ENCODE results near the gene ERBB2. TPM values are rescaled to one million over a fixed set of nuclear protein-coding genes. Genes with fewer than 3 reads are reported as not detected.
A peak's percentile ranks its signal among the peaks of the same experiment; 100 is the strongest.

ERBB2 gene
- total RNA-seq, 2 donors from 2014 or later = 73.5 to 85.5 TPM

GRCh38 chr17:39663688-39664580, 35.9 kb upstream of the ERBB2 start:
- H3K4me3 ChIP-seq = peak overlapping the region; percentile 57 to 64
- peaks cover 18% of the 10 kb centered on the region for H3K36me3 ChIP-seq
- peaks cover 0 to 87% of the 10 kb centered on the region in 2 donors for H3K4me1 ChIP-seq
- H3K9me3 ChIP-seq = no peaks in the 10 kb centered on the region
- no peaks in the 10 kb centered on the region for H3K27me3 ChIP-seq
- no peak for DNase-seq (ENCODE audit: low spot score)
- no peak for TF ChIP-seq CTCF (IDR thresholded peaks at IDR 0.05)
- peak overlapping the region; percentile 89 to 96 for H3K27ac ChIP-seq

- Histone ChIP-seq H3K36me3 (peaks cover 18% of the 10 kb centered on the region), H3K9me3 (no peaks in the 10 kb centered on the region), H3K4me1 (peaks cover 0 to 87% of the 10 kb centered on the region in 2 donors), H3K27me3 (no peaks in the 10 kb centered on the region), H3K4me3 (peak within 1 kb of the TSS; percentile 57 to 64), H3K27ac (peak within 1 kb of the TSS; percentile 89 to 96)
- TF ChIP-seq CTCF (IDR thresholded peaks at IDR 0.05) = no peak
- no peak for DNase-seq (ENCODE audit: low spot score)
Observed at GRCh38 chr17:39664581-39665561, 35.0 kb upstream of the ERBB2 start, which contains the start of gene TCAP. Gene TCAP (plus strand): TSS chr17:39665349. CDS start chr17:39665360, 11 bp downstream.

- Histone ChIP-seq H3K27me3 (no peaks in the 10 kb centered on the region), H3K9me3 (no peaks in the 10 kb centered on the region), H3K4me3 (peak overlapping the region; percentile 57 to 64), H3K27ac (peak overlapping the region; percentile 89 to 96), H3K36me3 (peaks cover 10% of the 10 kb centered on the region), H3K4me1 (peaks cover 0 to 81% of the 10 kb centered on the region in 2 donors)
- no peak for DNase-seq (ENCODE audit: low spot score)
- TF ChIP-seq CTCF (IDR thresholded peaks at IDR 0.05) = no peak
Observed at GRCh38 chr17:39665642-39666224, 34.1 kb upstream of the ERBB2 start.

- H3K4me1 ChIP-seq = peaks cover 0 to 81% of the 10 kb centered on the region in 2 donors
- H3K4me3 ChIP-seq = peak overlapping the region; percentile 57 to 64
- H3K9me3 ChIP-seq = no peaks in the 10 kb centered on the region
- no peak for DNase-seq (ENCODE audit: low spot score)
- no peaks in the 10 kb centered on the region for H3K27me3 ChIP-seq
- TF ChIP-seq CTCF (IDR thresholded peaks at IDR 0.05) = no peak
- peak overlapping the region; percentile 89 to 96 for H3K27ac ChIP-seq
- peaks cover 9% of the 10 kb centered on the region for H3K36me3 ChIP-seq
Observed at GRCh38 chr17:39666231-39666600, 33.6 kb upstream of the ERBB2 start.

- H3K4me3 ChIP-seq = peak overlapping the region; percentile 57 to 64
- H3K27me3 ChIP-seq = no peaks in the 10 kb centered on the region
- TF ChIP-seq CTCF (IDR thresholded peaks at IDR 0.05) = no peak
- H3K27ac ChIP-seq = peak overlapping the region; percentile 89 to 96
- peaks cover 9% of the 10 kb centered on the region for H3K36me3 ChIP-seq
- no peak for DNase-seq (ENCODE audit: low spot score)
- peaks cover 0 to 81% of the 10 kb centered on the region in 2 donors for H3K4me1 ChIP-seq
- no peaks in the 10 kb centered on the region for H3K9me3 ChIP-seq
Observed at GRCh38 chr17:39666601-39667261, 33.1 kb upstream of the ERBB2 start.

Measured in right atrium auricular region (tissue), 2 donors.